Epithelial cell of prostate (primary cell): ENCODE measurements around the gene ARMS2.

ENCODE experiments used
- DNase-seq: peaks from one replicate; pipeline ENCODE4 v3.0.0-alpha.2; 2011; ENCODE audit warnings: low read depth, low spot score
- H3K27ac ChIP-seq: fragments of 450-650 bp; 2 replicates; pipeline ENCODE4 v1.5.1; 2017; ENCODE audit warnings: mild to moderate bottlenecking

Gene ARMS2

DNA sequence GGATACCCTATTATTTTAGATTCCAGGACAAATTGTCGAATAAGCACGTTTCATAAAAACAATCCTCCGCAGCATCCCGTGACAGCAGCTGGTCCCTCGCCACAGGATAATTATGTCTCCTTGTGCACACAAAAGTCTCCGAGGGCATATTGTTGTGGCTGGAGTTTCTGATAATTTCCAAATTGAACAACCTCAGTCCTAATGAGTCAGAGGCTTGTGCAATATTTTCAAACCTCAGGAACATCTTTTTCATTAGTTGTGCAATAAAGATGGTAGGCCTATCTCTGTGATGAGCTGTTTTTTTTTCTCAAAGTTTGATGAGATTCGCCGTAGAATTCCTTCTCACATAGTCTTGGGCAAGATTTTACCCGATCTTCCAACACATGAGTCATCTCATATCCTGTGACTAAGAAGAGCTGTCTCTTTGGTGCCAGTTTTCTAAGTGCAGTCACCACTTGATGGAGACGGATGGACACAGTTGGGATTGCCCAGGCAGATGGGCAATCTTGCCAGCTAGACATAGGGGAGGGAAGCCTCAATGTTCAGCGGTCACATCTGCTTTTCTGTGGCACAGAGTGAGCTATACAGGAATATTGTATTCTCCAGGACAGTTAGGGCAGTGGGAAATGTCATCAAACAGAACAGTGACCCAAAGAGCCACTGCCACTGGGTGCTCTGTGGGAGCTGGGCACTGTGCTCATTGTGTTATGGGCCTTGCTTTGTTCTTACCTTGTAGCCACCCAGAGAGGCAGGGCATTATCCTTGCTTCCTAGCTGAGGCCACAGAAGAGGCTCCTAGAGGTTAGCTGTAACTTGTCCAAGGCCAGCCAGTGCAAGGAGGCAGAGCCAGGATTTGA, 14.7 kb downstream of the ARMS2 start:
- H3K27ac ChIP-seq: peak overlapping the region; percentile 71
- peak; percentile 88 for DNase-seq

DNA sequence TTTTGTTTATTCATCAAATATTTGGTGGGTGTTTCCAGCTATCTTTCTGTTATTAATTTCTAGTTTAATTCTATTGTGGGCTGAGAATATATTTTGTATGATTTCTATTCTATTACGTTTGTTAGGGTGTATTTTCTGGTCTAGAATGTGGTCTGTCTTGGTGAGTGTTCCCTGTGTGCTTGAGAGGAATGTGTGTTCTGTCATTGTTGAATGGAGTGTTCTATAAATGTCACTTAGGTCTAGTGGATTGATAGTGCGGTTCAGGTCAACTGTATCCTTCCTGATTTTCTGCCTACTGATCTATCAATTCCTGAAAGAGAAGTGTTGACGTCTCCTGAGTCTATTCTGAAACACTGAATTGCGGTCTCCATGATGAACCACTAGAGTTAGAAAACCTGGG, 15.4 kb downstream of the ARMS2 start:
- peak overlapping the region; percentile 71 for H3K27ac ChIP-seq
- no peak for DNase-seq

DNA sequence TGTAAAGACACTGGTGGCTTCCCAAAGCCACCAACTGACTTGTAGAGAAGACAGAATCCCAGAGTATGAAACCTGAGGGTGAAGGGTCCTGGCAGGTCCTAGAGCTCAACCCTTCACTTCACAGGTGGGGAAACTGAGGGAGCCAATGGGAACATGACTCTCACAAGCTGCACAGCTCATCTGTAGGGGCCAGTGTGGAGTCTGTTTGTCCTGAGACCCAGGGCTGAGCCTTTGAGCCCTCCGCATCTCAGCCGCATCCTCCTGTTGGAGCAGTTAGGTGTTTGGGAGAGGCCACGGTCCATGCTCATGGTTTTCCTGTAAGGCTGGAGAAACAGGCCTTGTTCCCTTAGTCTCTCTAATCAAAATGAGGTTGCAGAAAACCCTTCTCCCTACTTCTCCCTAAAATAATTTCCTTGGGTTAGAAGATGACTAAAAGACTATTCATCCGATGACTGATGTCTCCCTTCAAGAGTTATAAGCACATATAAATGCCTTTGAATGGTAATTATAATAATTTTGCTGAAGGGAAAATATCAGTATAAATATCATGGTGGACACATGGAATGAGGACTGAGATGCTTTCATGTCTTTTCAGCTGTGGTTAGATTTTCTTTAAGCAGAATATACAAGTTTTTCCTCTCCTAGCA, 17.2 kb downstream of the ARMS2 start:
- peak overlapping the region; percentile 34 for H3K27ac ChIP-seq
- DNase-seq: no peak

DNA sequence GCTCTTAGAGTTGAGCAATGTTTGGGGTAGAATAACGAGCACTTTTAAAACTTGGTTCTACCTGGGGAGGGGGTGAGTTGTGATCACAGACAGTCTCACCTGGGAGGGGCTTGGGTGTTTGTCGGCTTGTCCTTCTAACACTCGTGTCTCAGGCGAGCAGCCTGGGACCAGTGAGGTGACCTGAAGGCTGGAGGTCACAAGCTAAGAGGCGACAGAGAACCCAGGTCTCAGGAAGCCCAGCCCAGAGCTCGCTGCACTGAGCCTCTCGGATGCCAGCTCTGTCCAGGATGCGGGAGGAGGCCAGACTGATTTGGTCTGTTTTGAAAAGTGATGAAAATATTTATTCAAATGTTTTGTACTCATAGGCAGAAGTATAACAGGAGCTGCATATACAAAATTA, 18.7 kb downstream of the ARMS2 start:
- H3K27ac ChIP-seq: no peak overlapping the region

DNA sequence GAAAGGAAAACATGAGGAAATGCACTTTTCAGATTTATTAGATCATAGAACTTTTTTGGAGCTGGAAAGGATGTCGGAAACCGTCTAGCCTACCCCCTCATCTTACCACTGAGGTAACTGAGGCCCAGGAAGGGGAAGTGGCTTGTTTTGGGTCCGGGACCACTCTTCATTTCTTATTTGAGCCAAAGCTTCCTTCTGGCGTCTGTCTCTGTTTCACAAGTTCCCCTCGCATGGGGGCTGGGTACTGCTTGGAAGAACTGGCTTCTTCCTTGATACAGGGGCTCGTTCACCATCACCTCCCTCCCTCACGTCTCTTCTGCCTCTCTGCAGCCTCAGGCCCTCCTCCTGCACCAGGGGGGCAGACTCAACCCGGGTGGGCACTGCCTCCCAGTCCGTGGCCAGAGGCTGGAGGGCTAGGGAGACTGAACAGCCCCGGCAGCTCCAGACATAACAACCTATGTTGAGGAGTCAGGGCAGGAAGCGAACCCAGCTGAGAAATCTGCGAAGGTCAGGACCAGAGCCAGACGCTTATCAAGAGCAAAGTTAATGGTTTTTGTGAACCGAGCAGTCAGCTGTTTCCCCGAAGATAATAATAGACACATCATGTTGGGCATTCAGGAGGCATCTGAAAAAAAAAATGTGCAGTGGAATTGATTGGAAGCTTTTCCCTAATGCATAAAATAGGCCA, 19.8 kb downstream of the ARMS2 start:
- no peak overlapping the region for H3K27ac ChIP-seq
- DNase-seq: no peak

More for the DNA sequence above, 18.7 kb downstream of the ARMS2 start:
- no peak for DNase-seq

DNA sequence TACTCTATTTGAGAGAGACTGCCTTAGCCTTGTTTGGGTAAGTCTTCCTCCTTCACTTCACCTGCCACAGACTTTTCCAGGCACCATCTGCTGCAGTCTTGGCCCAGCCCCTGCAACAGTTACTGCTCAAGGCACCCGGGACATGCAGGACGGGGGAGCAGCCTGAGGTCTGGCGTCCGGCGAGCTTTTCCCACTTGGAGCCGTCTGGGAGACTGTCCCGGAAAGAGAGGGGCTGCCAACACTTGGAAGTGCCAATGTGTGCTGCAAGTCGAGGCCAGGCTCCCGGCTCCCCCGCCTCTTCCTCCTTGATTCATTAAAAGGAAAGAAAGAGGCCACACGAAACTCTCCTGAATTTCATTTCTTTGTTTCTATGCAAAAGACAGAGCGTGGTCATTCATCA, 20.6 kb downstream of the ARMS2 start:
- no peak overlapping the region for H3K27ac ChIP-seq
- DNase-seq: no peak

DNA sequence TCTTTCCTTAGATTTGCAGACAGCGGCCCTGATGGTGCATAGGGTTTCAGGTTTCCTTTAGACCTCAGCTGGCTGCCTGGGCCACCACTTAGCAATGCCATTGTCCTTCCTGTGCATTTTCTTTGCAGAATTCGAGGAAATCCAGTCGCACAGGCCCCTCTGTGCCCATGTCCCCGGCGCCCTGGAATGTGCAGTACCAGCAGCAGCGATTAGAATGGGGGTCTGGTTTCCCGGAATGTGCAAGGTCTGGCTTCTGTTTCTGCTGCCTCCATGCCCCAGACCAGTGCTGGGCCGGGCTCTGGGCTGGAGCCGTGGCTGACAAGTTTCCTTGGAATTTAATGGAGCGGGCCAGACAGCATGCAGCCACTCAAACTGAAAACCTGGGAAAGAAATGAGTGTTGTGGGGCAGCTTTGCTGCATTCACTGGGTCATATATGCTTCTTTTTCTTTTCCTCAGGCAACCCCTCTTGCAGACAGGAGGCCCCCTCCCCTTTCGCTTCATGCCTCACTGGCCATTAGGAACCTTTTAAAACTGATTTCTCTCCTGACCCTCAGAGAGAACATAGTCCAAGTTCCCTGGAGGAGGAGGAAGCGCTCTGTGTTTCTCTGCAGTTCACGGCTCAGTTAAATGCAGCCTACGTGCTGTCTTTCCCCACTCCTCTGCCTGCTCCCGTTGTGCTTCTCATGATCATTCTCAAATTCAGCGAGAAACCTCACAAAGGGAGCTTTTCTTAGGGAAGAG, 21.3 kb downstream of the ARMS2 start:
- H3K27ac ChIP-seq: peak overlapping the region; percentile 4
- DNase-seq: no peak

DNA sequence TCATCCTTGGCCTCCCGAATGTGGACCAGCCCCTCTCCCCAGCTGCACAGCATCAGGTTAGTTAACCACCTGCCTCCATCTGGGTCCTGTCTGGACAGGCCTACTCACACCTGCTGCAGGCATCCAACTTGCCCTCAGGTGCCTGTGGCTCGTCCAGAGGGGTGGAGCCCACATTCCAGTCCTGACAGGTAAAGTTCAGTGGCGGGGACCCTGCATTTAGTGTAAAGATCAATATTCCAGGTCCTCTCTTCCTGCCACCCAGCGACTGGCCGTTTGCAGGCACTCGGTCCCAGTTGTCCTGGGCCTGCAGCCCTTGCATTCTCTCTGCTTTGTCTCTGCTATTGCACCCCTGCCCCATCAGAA, 21.9 kb downstream of the ARMS2 start:
- H3K27ac ChIP-seq: peak overlapping the region; percentile 4

DNA sequence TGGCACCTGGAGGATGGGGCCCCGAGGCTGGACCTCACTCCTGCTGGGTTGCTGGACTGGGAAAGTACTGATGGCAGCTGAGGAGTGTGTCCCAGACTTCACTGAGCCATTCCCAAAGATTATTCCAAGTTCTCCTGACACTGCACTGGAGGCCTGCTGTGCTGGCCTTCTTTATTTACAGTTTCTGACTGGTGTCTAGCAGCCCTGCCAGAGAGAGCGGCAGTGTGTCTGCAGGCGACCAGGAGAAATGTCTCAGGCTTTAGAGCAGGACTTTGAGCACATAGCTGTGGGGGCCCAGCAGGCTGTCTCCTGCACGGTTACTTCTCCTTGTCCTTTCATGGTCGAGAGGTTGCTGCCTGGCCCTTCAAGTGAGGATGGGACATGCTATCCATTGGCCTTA, 23.0 kb downstream of the ARMS2 start:
- no peak overlapping the region for H3K27ac ChIP-seq

More for the DNA sequence above, 21.9 kb downstream of the ARMS2 start:
- peak; percentile 49 for DNase-seq

DNA sequence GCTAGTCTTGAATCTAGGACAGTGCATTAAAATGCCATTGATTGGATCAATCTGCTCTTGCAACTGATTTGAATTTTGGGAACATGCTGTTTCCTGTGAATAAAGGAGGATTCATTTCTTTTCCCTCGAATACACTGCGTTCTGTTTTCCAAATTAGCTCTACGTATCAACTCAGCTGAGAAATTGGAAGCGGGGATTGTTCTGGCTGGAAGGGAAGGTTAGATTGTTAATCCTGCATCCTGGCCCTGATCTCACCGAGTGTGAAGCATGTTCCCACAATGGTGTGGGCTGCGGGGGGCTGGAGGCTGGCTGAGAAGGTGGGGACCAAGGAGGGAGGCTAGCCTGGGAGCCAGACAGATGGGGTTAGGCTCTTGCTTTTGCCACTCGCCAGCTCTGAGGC, 24.5 kb downstream of the ARMS2 start:
- no peak for DNase-seq
- no peak overlapping the region for H3K27ac ChIP-seq

More for the DNA sequence above, 23.0 kb downstream of the ARMS2 start:
- DNase-seq: no peak

DNA sequence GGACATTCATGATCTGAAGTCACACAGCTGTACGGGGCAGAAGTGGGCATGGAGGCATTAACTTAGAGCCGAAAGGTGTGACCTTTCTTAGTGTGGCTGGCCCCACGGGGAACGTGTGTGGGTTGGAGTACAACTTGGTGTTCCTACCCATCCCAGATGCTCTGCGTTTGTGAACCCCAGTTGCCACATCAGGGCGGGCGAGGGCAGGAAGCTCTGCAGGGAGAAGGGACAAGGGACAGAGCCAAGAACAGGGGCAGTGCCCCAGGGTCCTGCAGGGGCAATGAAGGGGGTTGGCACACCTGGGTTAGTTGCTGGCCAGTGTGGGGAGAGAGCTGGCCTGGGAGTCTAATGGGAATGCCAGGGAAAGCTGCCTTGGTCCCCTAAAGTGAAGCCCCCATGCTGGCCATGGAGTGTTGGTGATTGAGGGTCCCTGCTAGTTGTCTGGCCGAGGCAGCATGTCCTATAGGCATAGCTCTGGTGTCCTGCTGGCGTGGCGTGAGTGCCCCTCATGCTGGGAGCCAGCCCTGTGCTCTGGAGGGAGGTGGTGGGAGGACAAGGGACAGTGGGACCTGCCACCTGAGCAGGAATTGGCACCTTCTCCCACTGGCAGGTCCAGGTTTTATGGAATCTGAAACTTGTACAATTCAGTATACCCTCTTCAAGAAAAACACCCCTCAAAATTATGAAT, 25.8 kb downstream of the ARMS2 start:
- H3K27ac ChIP-seq: no peak overlapping the region
- no peak for DNase-seq

DNA sequence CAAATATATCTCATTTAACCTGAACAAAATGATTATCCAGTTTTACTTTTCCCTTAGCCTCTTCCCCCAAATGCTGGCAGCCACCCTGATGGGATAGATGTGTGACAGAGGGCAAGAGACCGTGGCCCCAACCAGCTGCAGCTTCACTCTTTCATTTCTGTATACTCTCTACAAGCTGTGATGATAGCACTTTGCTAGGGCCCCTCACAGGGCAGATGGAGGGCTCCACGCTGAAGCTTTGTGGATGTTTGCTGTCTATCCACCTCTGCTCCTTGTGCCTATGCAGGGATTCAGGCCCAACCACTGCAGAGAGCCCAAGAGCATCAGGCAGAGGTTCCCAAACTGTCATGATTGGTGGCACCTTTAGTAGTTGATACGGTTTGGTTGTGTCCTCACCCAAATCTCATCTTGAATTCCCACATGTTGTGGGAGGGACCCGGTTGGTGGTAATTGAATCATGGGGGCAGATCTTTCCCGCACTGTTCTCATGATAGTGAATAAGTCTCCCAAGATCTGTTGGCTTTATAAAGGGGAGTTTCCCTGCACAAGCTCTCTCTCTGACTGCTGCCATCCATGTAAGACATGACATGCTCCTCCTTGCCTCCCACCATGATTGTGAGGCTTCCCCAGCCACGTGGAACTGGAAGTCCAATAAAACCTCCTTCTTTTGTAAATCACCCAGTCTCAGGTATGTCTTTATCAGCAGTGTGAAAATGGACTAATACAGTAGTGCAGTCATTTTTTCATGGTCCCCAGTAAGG, 27.0 kb downstream of the ARMS2 start:
- no peak overlapping the region for H3K27ac ChIP-seq
- DNase-seq: no peak

DNA sequence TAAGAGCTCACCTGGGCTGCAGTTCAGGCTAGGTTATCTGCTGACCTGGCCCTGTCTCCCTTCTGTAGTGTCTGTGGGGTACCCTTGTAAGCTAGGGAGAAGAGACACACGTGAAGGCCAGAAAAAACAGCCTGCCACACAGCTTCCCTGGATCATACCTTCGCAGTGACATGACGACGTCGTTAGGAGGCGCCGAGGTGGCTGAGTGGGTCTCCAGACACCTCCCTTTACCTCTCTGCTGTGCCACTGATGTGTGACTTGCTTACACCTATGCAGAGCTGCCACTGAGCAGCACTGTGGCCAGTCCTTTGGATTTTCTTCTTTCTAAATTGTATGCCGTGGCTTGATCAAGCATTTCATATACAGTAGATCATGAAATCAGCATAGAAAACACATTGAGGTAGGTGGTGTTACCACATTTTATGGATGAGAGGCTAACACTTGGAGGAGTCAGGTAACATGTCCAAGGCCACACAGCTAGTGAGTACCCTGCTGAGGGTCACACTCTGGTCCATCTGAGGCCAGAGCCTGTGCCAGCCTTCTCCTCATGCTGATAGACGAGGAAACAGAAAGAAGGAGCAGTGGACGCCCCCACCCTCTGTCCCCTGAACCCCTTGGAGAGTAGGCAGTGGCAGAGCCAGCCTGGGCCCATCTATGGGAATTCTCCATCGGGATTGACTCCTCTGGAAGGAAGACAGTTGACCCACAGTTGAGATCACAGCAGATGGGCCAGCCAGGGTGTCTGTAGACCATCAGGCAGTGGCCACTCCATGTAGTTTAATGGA, 30.0 kb downstream of the ARMS2 start:
- H3K27ac ChIP-seq: no peak overlapping the region
- no peak for DNase-seq

DNA sequence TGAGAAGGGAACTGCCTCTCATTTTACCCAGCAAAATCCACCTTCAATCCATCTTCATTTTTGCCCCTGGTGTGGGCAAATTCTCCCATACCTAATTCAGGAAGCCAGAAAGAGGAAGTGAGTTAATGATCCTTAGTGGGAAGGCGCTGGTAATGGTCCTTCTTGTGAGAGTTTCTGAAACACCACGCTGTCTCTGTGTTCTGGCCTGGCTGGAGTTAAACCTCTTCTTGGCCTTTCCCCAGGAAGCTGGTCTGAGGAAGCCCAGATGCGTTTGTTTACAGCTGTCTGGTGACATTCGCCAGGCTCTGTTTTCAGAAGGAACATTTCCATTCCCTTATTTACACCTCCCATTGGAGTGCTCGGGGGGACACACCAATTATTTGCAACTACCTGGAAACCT, 31.2 kb downstream of the ARMS2 start:
- no peak overlapping the region for H3K27ac ChIP-seq
- DNase-seq: no peak

DNA sequence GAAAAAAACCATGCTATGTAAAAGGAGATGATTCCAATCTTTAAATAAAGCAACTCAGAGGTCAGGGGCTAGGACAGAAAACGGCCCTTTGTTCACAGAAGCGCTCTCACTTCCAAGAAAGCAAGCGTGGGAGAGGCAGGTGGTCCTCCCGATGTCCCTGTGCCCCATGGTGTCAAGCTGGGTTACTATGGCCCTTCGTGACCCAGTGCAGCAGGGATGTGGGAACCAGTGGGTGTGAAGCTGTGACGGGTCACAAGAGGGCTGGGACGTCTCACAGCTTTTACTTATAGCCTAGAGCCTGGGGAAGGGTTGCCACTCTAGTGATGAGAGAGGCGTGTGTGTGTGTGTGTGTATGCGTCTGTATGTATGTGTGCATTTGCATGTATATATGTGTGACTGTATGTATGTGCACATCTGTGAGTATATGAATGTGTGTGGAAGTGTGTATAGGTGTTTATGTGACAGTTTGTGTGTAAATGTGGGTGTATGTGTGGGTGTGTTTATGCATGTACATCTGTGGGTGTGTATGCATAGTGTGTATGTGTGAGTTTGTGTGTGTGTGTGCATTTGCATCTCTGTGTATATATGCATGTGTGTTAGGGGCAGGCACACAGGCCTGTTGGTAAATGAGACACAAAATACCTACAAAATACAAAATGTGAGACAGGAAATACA, 32.1 kb downstream of the ARMS2 start:
- no peak for DNase-seq
- H3K27ac ChIP-seq: no peak overlapping the region

DNA sequence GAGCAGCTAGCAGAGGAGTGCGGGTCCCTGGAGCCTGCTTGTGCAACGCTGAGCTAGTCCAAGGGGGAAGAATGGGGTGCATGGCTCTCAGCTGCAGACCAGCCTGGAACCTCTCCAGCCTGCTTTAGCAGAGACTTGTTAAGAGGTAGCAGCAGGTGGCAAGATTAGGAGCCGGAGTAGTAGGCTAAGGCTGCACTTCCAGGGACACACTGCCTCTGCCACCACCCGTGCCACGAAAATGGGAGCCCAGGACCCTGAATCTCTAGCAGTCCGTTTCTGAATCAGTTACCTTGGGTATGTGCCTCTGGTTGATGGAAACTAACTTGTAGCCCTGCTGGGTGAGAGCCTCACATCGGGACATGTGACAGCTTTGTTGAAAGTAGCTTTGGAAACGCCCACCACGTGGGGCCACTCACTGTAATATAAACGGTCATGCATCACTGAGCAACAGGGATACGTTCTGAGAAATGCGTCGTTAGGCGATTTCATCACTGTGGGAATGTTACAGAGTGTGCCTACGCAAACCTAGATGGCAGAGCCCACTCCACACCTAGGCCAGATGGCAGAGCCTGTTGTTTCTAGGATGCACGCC, 32.8 kb downstream of the ARMS2 start:
- no peak for DNase-seq
- H3K27ac ChIP-seq: no peak overlapping the region

DNA sequence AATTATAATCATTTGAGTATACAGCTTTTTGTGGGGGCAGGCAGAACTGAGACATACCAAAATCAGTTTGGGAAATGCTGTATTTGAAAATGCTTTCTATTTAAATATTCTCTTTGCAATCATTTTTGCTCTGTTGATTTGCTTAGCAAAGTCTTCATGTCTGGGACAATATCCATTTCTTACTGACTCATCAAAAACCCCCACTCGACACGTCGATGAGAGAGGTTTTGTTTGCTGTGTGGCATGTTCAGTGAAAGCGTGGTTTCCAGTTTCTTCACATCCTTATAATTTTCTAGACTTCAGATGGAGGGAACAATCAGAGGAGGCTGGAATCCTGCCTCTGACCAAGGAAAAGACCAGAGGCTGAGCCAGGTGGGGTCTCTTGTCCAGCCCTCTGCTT, 35.8 kb downstream of the ARMS2 start:
- H3K27ac ChIP-seq: peak overlapping the region; percentile 65

More for the DNA sequence above, 35.8 kb downstream of the ARMS2 start:
- DNase-seq: no peak
